GM12878 (cell line): ENCODE measurements around the gene ZNF280C. TPM values are rescaled to one million over a fixed set of nuclear protein-coding genes. Genes with fewer than 3 reads are reported as not detected.
"Not testable (repeated sequence)": the region's sequence is repeated elsewhere in the genome, so short reads cannot be mapped to it uniquely, and the experiment has no call there.

ENCODE experiments used
- ATAC-seq: fragments of 200-7000 bp; cut with Tn5 transposase; 3 replicates; pipeline ENCODE4 v1.9.1; 2020; ENCODE audit warnings: mild to moderate bottlenecking, moderate library complexity
- BruUV-seq: library from RNA; stranded (reverse); fragments of 400-500 nt; replicated peaks from 2 replicates; lab custom pipeline; 2021; lab: Mats Ljungman, UMichigan
- CTCF ChIA-PET: fragments of 300-600 bp; sonication (Branson Sonifier 250); formaldehyde crosslinking; extraction: SDS; loops from one replicate; lab custom pipeline; 2021; ENCODE audit warnings: inconsistent platforms; lab: Yijun Ruan, JAX
- POLR2A ChIA-PET: fragments of 350-600 bp; formaldehyde crosslinking; extraction: SDS; loops from one replicate; lab custom pipeline; 2021; ENCODE audit warnings: inconsistent platforms; lab: Charles Lee
- RAD21 ChIA-PET: fragments of 300-600 bp; sonication (Branson Sonifier 250); formaldehyde crosslinking; loops from one replicate; lab custom pipeline; 2023; ENCODE audit warnings: antibody characterized with exemption; ENCODE audit not compliant: unreplicated experiment; lab: Charles Lee
- SMC1A ChIA-PET: fragments of 300-600 bp; sonication (Branson Sonifier 250); formaldehyde crosslinking; loops from one replicate; lab custom pipeline; 2023; ENCODE audit not compliant: unreplicated experiment, uncharacterized antibody; lab: Charles Lee
- DNase-seq: peaks from one replicate; pipeline ENCODE4 v3.0.0-alpha.2; 2011; ENCODE audit warnings: low read depth, low spot score
- FAIRE-seq: peaks from 3 replicates; lab custom pipeline; 2011; peaks lifted over from hg19 to GRCh38; lab: Jason Lieb, UNC
- H2AFZ ChIP-seq: 2 replicates; pipeline ENCODE4 v1.6.0; 2011; ENCODE audit warnings: low read depth, low read length, control low read depth; ENCODE audit not compliant: control insufficient read depth
- H3K27ac ChIP-seq: 2 replicates; pipeline ENCODE4 v1.5.1; 2011; ENCODE audit warnings: control low read depth; ENCODE audit not compliant: control insufficient read depth, insufficient read depth
- H3K27me3 ChIP-seq, 2 experiments: replicated peaks in 1 of 2; 2 replicates each; pipeline versions ENCODE4 v1.6.0 to v1.6.1; 2011; ENCODE audit warnings: low read length in 1 of 2; ENCODE audit not compliant: control insufficient read depth in 2 of 2, insufficient read depth in 2 of 2
- H3K36me3 ChIP-seq, 2 experiments: 2 replicates each; pipeline ENCODE4 v1.5.1; 2011; ENCODE audit warnings: low read length in 1 of 2; ENCODE audit not compliant: control insufficient read depth in 2 of 2, insufficient read depth in 2 of 2
- H3K4me1 ChIP-seq: 2 replicates; pipeline ENCODE4 v1.6.1; 2011; ENCODE audit warnings: mild to moderate bottlenecking, low read length, moderate library complexity, mixed read lengths; ENCODE audit not compliant: control insufficient read depth, insufficient read depth
- H3K4me2 ChIP-seq: 2 replicates; pipeline ENCODE4 v1.6.0; 2011; ENCODE audit warnings: control low read depth; ENCODE audit not compliant: control insufficient read depth, insufficient read depth
- H3K4me3 ChIP-seq: fragments of 200-600 bp; sonication (generic); 2 replicates; pipeline ENCODE4 v1.5.1; 2016
- H3K79me2 ChIP-seq: 2 replicates; pipeline ENCODE4 v1.6.0; 2011; ENCODE audit warnings: low read length; ENCODE audit not compliant: control insufficient read depth, insufficient read depth
- H3K9ac ChIP-seq: 2 replicates; pipeline ENCODE4 v1.8.0; 2011; ENCODE audit warnings: low read length, control low read depth, mixed read lengths; ENCODE audit not compliant: control insufficient read depth, insufficient read depth
- H3K9me3 ChIP-seq: replicated peaks from 3 replicates; pipeline ENCODE4 v1.5.1; 2011; ENCODE audit warnings: mild to moderate bottlenecking, low read length; ENCODE audit not compliant: control insufficient read depth, insufficient read depth
- H4K20me1 ChIP-seq: 2 replicates; pipeline ENCODE4 v1.6.0; 2011; ENCODE audit not compliant: control insufficient read depth, insufficient read depth
- ATF2 ChIP-seq: IDR thresholded peaks from 2 replicates; pipeline ENCODE4 v1.6.1; 2012; ENCODE audit warnings: low read length, inconsistent platforms
- IRF3 ChIP-seq: fragments of 450-650 bp; IDR thresholded peaks from 2 replicates; pipeline ENCODE4 v1.6.1; 2014; ENCODE audit warnings: mild to moderate bottlenecking
- KDM1A ChIP-seq: fragments of 200-600 bp; sonication (generic); IDR thresholded peaks from 2 replicates; pipeline ENCODE4 v1.6.1; 2016; ENCODE audit warnings: borderline replicate concordance
- MEF2B ChIP-seq: fragments of 450-650 bp; IDR thresholded peaks from 2 replicates; pipeline ENCODE4 v1.6.1; 2018; ENCODE audit warnings: mild to moderate bottlenecking, moderate library complexity; ENCODE audit not compliant: partially characterized antibody, poor library complexity, severe bottlenecking
- MYB ChIP-seq: fragments of 150-350 bp; IDR thresholded peaks from 2 replicates; pipeline ENCODE4 v1.6.1; 2014; ENCODE audit warnings: mild to moderate bottlenecking, low read depth, low read length, borderline replicate concordance
- PAX5 ChIP-seq: IDR thresholded peaks from 2 replicates; pipeline ENCODE4 v1.6.1; 2011; ENCODE audit warnings: low read depth, low read length, borderline replicate concordance
- YBX1 ChIP-seq: fragments of 450-650 bp; IDR thresholded peaks from 2 replicates; pipeline ENCODE4 v1.6.1; 2016; ENCODE audit warnings: antibody characterized with exemption
- ZBTB33 ChIP-seq: fragments of 450-650 bp; IDR thresholded peaks from 2 replicates; pipeline ENCODE4 v1.6.1; 2017; ENCODE audit warnings: mild to moderate bottlenecking
- WGBS: methylation state at CpG from one replicate; pipeline ENCODE4 v1.1.6; 2016; ENCODE audit warnings: low lambda C conversion rate; ENCODE audit not compliant: insufficient replicate concordance, insufficient coverage; ENCODE audit errors: missing lambda C conversion rate; 5-methylcytosine and 5-hydroxymethylcytosine counted together
- in situ Hi-C: fragments of 300-500 bp; cut with MboI; formaldehyde crosslinking; loops from 9 replicates; pipeline ENCODE4 v1.14.3; 2018; ENCODE audit warnings: mixed read lengths
- intact Hi-C: fragments of 100-400 bp; cut with micrococcal nuclease; formaldehyde crosslinking; loops from one replicate; pipeline ENCODE4 v1.14.2; 2022; ENCODE audit not compliant: unreplicated experiment
- polyA plus RNA-seq, 11 experiments: library from polyadenylated mRNA; depleted of rRNA in 4 of 11; unstranded in 6 of 11; stranded (reverse) in 5 of 11; fragments of >200 nt; fragmentation: Nextera tagmentation in 4 of 11; fragmentation: Illumina TruSeq in 1 of 11; extraction: Ambion mirVana in 4 of 11; extraction: Trizol in 1 of 11; gene quantifications; 1 replicate in 1 of 11; 2 replicates in 10 of 11; pipeline versions ENCODE4 v1.2.1 to v1.2.3, GENCODE V29; 2011 to 2016; ENCODE audit warnings: inconsistent platforms in 2 of 11, missing spikeins in 2 of 11, low read depth in 1 of 11
- total RNA-seq, 4 experiments: library from RNA; depleted of rRNA in 3 of 4; stranded (reverse); fragments of >200 nt in 3 of 4; fragmentation: Illumina TruSeq in 1 of 4; extraction: Trizol in 1 of 4; gene quantifications; 2 replicates each; pipeline versions ENCODE4 v1.2.1 to v1.2.3, GENCODE V29; 2013 to 2021

ZNF280C gene
- total and polyA plus RNA-seq, 10 of the 15 experiments (the other 5 are each of a cell fraction or from before 2014, with no cell fraction given): 0.82 to 8.8 (median 5.7) TPM

DNA sequence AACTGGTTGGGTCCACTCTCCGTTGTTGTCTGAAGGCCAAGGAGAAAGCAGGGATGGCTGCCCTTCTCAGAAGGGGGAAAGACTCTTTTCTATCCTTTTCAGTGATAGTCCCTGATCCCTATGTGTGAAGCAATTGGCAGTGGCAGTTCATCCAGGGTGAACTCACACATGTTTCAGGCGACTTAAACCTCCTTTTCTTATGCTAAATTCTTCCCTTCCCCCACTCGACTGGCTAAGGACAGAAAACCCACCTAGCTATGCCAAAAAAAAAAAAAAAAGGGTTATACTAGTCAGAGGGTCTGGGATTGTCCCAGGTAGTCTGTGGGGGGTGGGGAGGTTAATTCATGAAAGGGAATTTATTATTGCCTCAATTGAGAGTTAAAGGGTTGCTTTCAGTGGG lies 12.2 kb upstream of the ZNF280C start:
- ChIA-PET SMC1A (no interaction called here), POLR2A (no interaction called here), RAD21 (no interaction called here), CTCF (no interaction called here)
- Histone ChIP-seq H4K20me1 (no peaks in the 10 kb centered on the region), H3K9me3 (no peaks in the 10 kb centered on the region; the same call in 2 of the 3 replicates), H3K4me1 (no peaks in the 10 kb centered on the region), H3K27me3 (no peaks in the 10 kb centered on the region), H3K4me2 (no peak overlapping the region), H3K9ac (no peak overlapping the region), H3K4me3 (no peak overlapping the region), H3K79me2 (no peaks in the 10 kb centered on the region), H2AFZ (no peak overlapping the region), H3K27ac (no peak overlapping the region), H3K36me3 (no peaks in the 10 kb centered on the region)
- TF ChIP-seq YBX1 (no peak), MYB (no peak), ZBTB33 (no peak), ATF2 (no peak), IRF3 (no peak), PAX5 (no peak), KDM1A (no peak), MEF2B (no peak)
- in situ Hi-C loops: no loop called here
- WGBS: 22% methylated on average over 3 of the region's 3 CpGs
- DNase-seq (no peak), ATAC-seq (no peak), FAIRE-seq (no peak)
- intact Hi-C loops: no loop called here
- no TSS peak for BruUV-seq

GRCh38 chrX:130272253-130272652 lies 3.6 kb upstream of the ZNF280C start:
- DNase-seq, ATAC-seq, H3K79me2 ChIP-seq, H2AFZ ChIP-seq, H3K36me3 ChIP-seq, H3K27me3 ChIP-seq, H4K20me1 ChIP-seq, CTCF ChIA-PET, BruUV-seq, H3K9me3 ChIP-seq, H3K9ac ChIP-seq, intact Hi-C loops, H3K4me1 ChIP-seq, RAD21 ChIA-PET, FAIRE-seq, H3K27ac ChIP-seq, H3K4me3 ChIP-seq, SMC1A ChIA-PET, POLR2A ChIA-PET, H3K4me2 ChIP-seq, in situ Hi-C loops: not testable (repeated sequence)
- 9% methylated on average over 2 of the region's 2 CpGs for WGBS
